ENCODE data around the gene ZNF804B.

Gene ZNF804B

GRCh38 chr7:88759230-88760135 lies at the start of gene ZNF804B:
Gene ZNF804B, plus strand, starts transcription at chr7:88759700. Its CDS starts 277 bp downstream, at chr7:88759977.
- no peak for DNase-seq (ENCODE audit: low read depth in 2 of 2)

DNA sequence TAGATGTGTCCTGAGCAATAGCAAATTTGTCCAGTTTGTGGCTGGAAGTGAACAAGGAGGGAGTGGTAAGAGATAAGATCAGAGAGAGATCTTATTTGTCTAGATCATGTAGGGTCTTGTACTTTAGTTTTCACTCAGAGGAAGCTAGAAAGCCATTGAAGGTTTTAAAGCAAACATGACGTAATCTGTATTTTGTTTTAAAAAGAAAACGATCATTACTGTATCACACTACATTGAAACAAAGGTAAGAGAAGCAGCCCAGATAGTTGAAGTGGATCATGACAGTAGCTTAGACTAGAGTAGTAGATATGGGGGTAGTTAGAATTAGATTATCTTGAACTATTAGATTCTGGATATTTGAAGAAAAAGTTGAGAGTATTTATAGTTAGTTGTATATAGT lies 23.6 kb upstream of the ZNF804B start:
- no peak for DNase-seq (ENCODE audit: low read depth in 2 of 2)

- no peak for DNase-seq (ENCODE audit: low read depth in 2 of 2)
These were observed 21.9 kb upstream of the ZNF804B start for GRCh38 chr7:88737632-88738031.

DNA sequence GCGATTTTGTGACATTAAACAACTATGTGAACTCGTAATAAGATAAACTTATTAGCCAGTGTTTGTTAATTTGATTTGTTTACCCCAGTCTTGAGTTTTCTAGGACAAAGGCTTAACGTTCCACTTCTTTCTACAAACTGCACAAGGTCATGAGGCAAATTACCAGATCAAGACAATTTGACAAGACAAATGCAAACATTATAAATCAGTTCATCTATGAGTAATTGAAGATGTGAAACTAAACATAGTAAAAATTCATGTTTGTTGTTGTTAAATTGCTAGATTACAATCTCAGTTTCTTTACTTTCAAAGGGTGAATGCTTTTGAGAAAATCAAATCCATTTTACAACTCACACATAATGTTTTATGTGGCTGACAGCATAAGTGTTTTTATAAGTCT lies 13.4 kb upstream of the ZNF804B start:
- no peak for DNase-seq (ENCODE audit: low read depth in 2 of 2)

- DNase-seq (ENCODE audit: low read depth in 2 of 2) = no peak
These were observed 2.7 kb upstream of the ZNF804B start for GRCh38 chr7:88756802-88757201.

GRCh38 chr7:88757371-88757770 lies 2.1 kb upstream of the ZNF804B start:
- no peak for DNase-seq (ENCODE audit: low read depth in 2 of 2)

GRCh38 chr7:88758381-88759229 lies 895 bp upstream of the ZNF804B start:
- no peak for DNase-seq (ENCODE audit: low read depth in 2 of 2)

- no peak for DNase-seq (ENCODE audit: low read depth in 2 of 2)
These were observed 626 bp downstream of the ZNF804B start for GRCh38 chr7:88760136-88760515.

DNA sequence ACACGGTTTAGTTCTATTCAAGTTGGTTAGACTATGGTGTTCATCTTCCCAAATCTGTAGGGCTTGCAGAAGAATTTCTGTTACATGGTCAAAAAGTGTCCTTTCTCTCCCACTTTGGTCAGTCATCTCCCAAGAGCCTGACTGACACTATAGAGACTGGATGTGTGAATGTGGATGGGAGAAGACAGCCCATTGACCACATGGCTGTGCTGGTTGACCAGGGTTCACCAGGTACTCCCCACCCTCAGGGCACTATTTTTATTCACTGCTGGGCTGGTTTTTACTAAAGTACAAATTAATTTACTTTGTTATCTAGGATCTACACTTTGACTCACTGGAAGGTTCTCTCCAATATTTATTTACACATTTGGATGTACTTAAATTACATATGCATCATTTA lies 2.3 kb downstream of the ZNF804B start:
- DNase-seq (ENCODE audit: low read depth in 2 of 2) = no peak

- DNase-seq (ENCODE audit: low read depth in 2 of 2) = no peak
These were observed 11.9 kb downstream of the ZNF804B start for GRCh38 chr7:88771417-88771816.

- no peak for DNase-seq (ENCODE audit: low read depth in 2 of 2)
These were observed 13.3 kb downstream of the ZNF804B start for GRCh38 chr7:88772776-88773175.

DNA sequence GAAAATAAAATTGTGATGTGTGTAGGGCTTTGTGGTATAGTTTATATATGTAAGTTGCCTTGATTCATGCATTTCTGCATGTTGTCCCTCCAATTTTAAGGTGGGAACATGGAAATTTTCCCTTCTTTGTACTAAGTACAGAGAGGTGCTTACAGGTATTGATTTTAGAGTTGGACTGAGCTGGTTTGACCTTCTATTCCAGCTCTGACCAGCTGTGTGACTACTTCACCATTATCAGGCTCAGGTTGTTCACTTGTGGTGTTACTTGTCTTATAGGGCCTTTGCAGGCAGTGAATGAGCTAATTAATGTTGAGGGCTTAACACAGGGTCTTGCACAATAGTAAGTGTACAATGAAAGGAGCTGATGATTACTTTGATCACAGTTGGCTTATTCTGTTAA lies 16.3 kb downstream of the ZNF804B start:
- no peak for DNase-seq (ENCODE audit: low read depth in 2 of 2)

DNA sequence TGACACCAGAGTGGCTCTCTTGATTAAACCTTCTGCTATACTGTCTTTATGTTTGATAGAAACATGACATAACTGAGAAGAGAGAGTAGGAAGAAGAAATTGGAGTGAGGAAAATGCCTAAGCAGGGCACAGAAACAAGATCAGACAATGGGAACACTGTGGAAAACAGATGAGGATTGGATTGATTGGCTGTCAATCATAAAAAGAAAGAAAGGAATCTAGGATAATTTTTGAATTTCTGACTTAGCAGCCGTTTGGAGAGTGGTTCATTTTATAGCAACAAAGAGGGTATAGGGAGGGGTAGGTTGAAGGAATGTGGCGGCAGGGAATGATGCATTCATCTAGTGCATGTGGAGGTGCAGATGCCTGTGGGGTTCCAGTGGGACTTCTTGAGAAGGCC lies 28.3 kb downstream of the ZNF804B start:
- no peak for DNase-seq (ENCODE audit: low read depth in 2 of 2)

DNA sequence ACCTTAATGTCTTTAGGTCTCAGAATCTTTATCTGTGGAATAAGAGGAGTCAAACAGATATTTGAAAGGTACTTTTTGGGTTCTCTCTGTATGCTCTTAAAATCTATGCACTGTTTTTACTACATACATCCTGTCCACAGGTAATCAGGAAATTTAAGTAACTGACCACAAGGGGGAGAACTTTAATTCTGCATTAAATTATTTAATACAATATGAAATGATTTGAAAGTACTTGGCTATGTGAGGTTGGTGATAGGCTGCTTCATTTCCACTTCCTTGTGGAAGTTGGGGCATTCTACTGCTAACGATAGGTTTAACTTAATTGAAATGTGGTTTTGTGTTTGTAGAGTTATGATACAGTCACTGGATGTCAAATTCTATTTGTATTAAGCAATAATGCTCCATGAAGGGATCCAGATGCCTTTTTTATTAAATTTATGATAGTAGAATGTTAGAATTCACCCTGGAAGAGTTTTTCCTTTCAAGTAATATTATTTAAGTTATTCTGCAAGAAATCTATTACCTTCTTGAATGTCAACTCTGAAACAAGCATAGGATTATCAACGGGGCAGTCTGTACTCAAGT lies 30.1 kb downstream of the ZNF804B start:
- DNase-seq (ENCODE audit: low read depth in 2 of 2) = no peak

GRCh38 chr7:88791891-88792290 lies 32.4 kb downstream of the ZNF804B start:
- DNase-seq (ENCODE audit: low read depth in 2 of 2) = no peak

DNA sequence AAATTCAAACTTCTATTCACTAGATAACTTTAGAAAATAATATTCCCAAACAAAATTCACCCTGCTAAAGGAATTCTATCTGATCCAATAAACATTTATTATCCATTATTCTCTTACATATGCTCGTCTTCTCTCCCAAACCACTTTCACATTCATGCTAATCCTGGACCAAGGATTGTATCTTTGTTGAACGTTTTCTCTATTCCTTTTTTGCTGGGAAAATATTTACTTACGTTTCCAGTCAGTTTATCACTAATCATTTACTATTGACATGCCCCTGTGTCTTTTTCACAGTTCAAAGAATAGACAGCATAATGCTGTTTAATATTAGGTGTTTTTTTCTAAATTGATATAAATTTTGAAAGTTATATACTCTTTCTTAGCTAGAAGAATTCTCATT lies 32.9 kb downstream of the ZNF804B start:
- DNase-seq (ENCODE audit: low read depth in 2 of 2) = no peak

GRCh38 chr7:88795553-88795952 lies 36.1 kb downstream of the ZNF804B start, which contains the start of gene TEX47:
Gene TEX47, minus strand, starts transcription at chr7:88795737. Its CDS starts 795 bp downstream, at chr7:88794942.
- DNase-seq (ENCODE audit: low read depth in 2 of 2) = no peak

GRCh38 chr7:88801046-88801445 lies 41.5 kb downstream of the ZNF804B start:
- DNase-seq (ENCODE audit: low read depth in 2 of 2) = no peak

- DNase-seq (ENCODE audit: low read depth in 2 of 2) = no peak
These were observed 47.0 kb downstream of the ZNF804B start for GRCh38 chr7:88806280-88807037.

DNA sequence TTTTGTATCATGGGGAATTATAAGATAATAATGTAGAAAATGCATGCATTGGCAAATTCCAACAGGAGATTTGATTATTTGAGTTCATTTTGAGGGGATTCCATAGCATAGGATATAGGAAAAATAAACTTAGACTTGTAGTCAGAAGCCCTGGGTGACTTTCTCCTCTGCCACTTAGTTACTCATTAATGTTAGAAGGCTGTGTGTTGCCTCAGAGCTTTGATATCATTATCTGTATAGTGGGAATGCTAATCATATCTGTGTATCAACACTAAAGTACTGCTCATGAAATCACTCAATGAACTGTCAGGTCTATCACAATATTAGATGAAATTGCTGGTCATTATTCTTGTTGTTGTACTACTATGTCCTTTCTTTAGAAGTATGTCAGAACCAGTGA lies 59.1 kb downstream of the ZNF804B start:
- no peak for DNase-seq (ENCODE audit: low read depth in 2 of 2)

GRCh38 chr7:88826222-88826621 lies 66.7 kb downstream of the ZNF804B start:
- no peak for DNase-seq (ENCODE audit: low read depth in 2 of 2)

All from stimulated activated CD8-positive, alpha-beta memory T cell treated with anti-CD3 and anti-CD28 coated beads, Interleukin-2, amount 100 ng/mL, for 48 hours (primary cell).